ENCODE measurements around the gene AFF3.

AFF3 gene

GRCh38 chr2:99618579-99619097 is 523.8 kb downstream of the AFF3 start:
- no peak for DNase-seq

GRCh38 chr2:99617811-99618210 is 524.6 kb downstream of the AFF3 start:
- no peak for DNase-seq

GRCh38 chr2:99615247-99615771 is 527.1 kb downstream of the AFF3 start:
- DNase-seq: no peak

- DNase-seq: no peak
Observed at GRCh38 chr2:99613980-99614379, 528.4 kb downstream of the AFF3 start.

- DNase-seq: no peak
Observed at GRCh38 chr2:99611786-99612185, 530.6 kb downstream of the AFF3 start.

- DNase-seq: no peak
Observed at GRCh38 chr2:99611034-99611433, 531.4 kb downstream of the AFF3 start.

- no peak for DNase-seq
Observed at GRCh38 chr2:99609851-99610381, 532.5 kb downstream of the AFF3 start.

GRCh38 chr2:99608861-99609260 is 533.5 kb downstream of the AFF3 start:
- DNase-seq: no peak

GRCh38 chr2:99607861-99608491 is 534.4 kb downstream of the AFF3 start:
- DNase-seq: no peak

GRCh38 chr2:99607454-99607853 is 534.9 kb downstream of the AFF3 start:
- DNase-seq: no peak

GRCh38 chr2:99605036-99605435 is 537.4 kb downstream of the AFF3 start:
- no peak for DNase-seq

- no peak for DNase-seq
Observed at GRCh38 chr2:99602476-99602875, 539.9 kb downstream of the AFF3 start.

- DNase-seq: no peak
Observed at GRCh38 chr2:99600981-99601651, 541.3 kb downstream of the AFF3 start.

GRCh38 chr2:99598441-99598840 is 543.9 kb downstream of the AFF3 start:
- no peak for DNase-seq

GRCh38 chr2:99597616-99598015 is 544.8 kb downstream of the AFF3 start:
- no peak for DNase-seq

- DNase-seq: no peak
Observed at GRCh38 chr2:99595373-99595772, 547.0 kb downstream of the AFF3 start.

GRCh38 chr2:99593692-99594427 is 548.5 kb downstream of the AFF3 start:
- no peak for DNase-seq

- no peak for DNase-seq
Observed at GRCh38 chr2:99576775-99577174, 565.6 kb downstream of the AFF3 start.

GRCh38 chr2:99573634-99574251 is 568.6 kb downstream of the AFF3 start:
- DNase-seq: no peak

- DNase-seq: no peak
Observed at GRCh38 chr2:99572373-99573164, 569.8 kb downstream of the AFF3 start.

GRCh38 chr2:99571954-99572353 is 570.4 kb downstream of the AFF3 start:
- no peak for DNase-seq

- no peak for DNase-seq
Observed at GRCh38 chr2:99571533-99571932, 570.9 kb downstream of the AFF3 start.

Data from stimulated activated CD4-positive, alpha-beta T cell treated with anti-CD3 and anti-CD28 coated beads, Interleukin-4, amount 100 ng/mL, for 4 hours (primary cell).